ENCODE data around the gene NUCKS1.
A peak's percentile ranks its signal among the peaks of the same experiment; 100 is the strongest.

Gene NUCKS1

DNA sequence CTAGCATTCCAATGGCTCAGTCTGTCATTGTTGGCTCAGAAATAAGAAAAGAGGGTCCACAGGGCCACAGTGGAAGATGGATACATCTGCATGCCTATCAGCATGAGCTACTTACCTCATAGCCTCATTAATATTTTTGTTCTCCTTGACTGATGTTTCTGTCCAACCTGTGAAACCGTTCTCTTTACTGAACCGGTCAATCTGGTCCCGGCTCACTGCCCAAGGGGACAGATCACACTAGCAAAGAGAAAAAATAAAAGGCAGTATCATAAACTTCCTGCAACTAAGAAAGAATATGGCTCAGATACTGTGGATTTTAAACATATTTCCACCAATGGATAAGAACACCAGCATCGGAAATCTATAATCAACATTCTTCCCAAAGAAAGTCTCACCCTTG is 20.6 kb upstream of the NUCKS1 start:
- no peak for DNase-seq (ENCODE audit: low read depth)

DNA sequence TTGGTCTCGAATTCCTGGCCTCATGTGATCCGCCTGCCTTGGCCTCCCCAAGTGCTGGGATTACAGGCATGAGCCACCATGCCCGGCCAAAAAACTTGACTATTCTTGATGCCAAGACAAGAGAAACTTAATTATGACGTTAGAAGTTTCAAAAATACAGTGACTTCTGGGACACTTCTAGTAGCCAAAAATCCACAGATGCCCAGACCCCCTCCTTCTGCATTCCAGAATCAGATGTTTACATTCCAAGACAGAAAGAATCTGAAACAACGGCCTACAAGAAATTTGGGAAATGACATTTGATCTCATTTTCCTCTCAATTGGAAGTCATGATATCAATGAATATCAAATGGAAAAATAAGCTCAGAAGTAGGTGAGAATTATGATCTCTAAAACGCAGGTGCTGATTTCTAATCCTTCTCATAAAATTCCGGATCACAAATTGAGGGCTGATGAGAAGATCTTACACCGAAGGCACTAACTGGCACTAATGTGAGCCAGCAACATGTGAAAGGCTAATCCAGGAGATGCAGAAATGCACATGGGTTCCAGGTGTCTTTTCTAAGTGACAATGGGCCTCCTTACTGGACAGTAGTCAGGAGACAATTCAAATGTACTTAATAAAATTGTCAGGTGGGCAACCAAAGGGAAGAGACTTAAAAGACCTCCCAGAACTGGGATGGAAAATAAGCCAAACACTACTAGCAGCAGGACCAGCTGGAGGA is 19.8 kb upstream of the NUCKS1 start:
- DNase-seq (ENCODE audit: low read depth) = no peak

DNA sequence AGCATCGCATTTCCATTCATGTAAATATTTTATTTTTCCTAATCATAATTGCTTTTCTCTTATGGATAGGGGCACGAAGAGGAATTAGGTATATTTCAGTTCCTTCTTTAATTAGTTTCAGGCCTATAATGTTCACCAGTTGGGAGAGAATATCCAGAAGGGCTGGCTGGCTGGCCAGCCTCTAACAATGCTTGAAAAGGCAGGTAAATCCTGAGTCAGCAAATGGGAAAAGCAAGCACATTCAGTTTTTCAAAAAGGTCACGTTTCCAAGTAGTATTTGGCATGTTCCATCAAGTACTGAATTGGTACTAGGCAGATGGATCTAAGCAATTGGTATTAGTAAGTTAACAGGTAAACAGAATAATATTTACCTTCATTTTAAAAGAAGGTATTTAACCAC is 17.3 kb upstream of the NUCKS1 start:
- no peak for DNase-seq (ENCODE audit: low read depth)

DNA sequence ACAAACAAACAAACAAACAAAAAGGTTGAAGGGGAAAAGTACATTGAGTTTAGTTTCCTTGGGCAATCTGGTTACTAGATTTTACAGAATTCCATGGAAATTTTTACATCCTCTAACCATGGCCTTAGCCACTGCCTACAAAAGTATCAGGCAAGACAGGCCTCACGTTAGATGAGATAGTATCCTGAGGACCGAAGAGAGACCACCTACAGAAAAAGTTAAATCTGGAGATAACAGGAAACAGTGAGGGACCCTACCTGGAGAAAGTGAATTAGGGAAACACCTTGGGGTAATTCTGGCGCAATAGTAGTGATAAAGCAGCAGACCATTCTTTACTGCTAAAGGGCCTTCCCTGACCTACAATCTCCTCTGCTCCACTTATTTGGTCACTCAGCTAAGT is 16.6 kb upstream of the NUCKS1 start:
- no peak for DNase-seq (ENCODE audit: low read depth)

DNA sequence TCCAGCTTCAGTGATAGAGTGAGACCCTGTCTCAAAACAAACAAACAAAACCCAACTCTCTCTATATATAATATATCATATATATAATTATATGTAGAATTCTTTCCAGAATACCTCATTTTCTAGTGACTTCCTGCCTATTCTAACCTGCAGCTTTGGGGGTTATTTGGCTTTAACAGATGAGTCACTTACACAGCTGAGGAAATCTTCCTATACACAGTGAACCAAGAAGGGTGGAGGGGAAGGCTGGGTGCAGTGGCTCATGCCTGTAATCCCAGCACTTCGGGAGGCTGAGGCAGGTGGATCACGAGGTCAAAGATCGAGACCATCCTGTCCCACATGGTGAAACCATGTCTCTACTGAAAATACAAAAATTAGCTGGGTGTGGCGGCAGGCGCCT is 16.1 kb upstream of the NUCKS1 start:
- DNase-seq (ENCODE audit: low read depth) = no peak

DNA sequence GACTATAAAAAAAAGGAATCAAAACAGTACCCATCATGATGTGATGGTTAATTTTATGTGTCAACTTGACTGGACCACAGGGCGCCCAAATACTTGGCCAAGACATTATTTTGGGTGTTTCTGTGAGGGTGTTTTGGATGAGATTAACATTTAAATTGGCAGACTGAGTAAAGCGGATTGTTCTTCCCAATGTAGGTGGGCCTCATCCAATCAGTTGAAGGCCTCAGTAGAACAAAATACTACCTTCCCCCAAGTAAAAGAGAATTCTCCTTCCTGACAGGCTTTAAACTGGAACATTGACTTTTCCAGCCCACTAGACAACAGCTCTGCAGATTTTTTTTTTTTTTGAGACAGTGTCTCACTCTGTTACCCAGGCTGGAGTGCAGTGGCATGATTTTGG is 14.6 kb upstream of the NUCKS1 start:
- no peak for DNase-seq (ENCODE audit: low read depth)

DNA sequence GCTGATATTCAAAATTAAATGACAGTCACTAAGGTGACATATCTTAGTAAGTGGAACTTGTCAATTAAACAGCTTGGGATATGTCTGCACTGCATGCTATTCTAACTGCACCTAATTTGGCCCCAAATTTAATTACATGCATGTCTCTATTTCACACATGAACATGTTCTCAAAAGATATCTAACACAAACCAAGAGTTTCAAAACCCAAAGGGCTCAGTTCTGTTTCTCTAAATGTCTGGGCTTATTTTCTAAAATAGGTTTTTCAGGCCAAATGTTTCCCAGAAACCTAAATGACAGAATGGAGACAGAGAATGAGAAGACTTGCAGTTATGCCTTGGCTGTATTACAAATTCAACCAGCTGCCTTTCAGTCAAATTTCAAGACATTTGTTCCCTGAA is 14.0 kb upstream of the NUCKS1 start:
- no peak for DNase-seq (ENCODE audit: low read depth)

DNA sequence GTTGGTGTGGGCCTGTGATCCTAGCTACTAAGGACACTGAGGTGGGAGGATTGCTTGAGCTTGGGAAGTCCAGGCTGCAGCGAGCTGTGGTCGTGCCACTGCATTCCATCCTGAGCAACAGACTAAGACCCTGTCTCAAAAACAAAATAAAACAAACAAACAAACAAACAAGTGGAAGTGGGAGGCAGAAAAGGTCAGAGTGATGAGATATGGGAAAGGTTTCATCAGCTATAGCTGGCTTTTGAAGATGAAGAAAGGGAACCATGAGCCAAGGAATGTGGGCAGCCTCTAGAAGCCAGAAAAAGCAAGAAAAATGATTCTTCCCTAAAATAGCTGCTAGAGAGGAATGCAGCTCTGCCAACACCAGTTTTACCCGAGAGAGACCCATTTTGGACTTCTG is 10.6 kb upstream of the NUCKS1 start:
- no peak for DNase-seq (ENCODE audit: low read depth)

DNA sequence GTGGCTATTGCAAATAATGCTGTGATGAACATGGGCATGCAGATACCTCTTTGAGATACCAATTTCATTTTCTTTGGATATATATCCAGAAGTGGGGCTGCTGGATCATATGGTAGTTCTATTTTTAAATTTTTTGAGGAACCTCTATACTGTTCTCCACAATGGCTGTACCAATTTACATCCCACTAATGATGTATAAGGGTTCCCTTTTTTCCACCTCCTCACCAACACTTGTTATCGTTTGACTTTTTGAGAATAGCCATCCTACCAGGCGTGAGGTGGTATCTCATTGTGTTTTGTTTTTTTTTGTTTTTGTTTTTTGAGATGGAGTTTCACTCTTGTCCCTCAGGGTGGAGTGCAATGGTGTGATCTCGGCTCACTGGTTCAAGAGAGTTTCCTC is 6.6 kb upstream of the NUCKS1 start:
- no peak for DNase-seq (ENCODE audit: low read depth)

DNA sequence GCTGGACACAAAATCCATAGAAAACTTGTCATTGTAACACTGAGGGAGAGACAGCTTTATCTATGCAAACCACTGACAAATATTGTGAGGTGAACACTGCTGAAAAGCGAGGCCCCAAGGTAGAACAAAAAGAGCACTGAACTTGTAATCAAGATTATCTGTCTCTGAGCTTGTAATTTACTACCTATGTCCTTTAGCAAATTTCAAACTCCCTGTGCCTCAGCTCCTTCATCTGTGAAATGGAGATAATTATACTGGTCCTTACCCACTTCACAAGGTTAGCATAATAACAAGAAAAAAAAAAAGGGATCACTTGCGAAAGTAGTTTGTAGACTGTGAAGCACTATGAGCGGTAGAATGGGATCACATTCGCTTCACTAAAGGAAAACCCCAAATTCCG is 4.9 kb upstream of the NUCKS1 start:
- DNase-seq (ENCODE audit: low read depth) = no peak

DNA sequence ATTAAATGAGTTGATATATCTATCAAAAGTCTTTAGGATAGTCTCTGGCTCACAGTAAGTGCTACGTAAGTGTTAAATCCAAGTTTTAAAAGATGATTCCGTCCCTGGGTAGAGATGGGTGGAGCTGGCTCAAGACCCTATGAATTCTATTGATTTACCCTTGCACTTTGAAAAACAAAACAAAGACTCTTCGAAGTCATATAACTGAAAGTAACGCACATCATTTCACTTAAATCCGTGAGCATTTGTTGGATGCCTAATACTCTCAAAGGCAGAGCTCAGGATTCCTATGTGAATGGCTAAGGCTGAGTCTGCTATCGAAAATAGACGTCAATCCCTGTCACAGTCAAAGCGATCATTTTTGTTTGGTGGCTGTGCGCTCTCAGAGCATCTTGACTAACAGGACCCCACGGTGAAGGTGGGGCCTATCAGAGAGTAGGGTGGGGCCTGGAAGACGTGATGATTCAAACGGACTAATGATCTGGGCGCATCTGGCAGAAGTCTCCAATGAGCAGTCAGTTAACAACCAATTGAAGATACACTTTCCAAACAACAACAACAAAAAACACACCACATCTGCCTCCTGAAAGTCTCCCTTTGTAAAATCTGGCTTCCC is 1.2 kb upstream of the NUCKS1 start:
- DNase-seq (ENCODE audit: low read depth) = no peak

DNA sequence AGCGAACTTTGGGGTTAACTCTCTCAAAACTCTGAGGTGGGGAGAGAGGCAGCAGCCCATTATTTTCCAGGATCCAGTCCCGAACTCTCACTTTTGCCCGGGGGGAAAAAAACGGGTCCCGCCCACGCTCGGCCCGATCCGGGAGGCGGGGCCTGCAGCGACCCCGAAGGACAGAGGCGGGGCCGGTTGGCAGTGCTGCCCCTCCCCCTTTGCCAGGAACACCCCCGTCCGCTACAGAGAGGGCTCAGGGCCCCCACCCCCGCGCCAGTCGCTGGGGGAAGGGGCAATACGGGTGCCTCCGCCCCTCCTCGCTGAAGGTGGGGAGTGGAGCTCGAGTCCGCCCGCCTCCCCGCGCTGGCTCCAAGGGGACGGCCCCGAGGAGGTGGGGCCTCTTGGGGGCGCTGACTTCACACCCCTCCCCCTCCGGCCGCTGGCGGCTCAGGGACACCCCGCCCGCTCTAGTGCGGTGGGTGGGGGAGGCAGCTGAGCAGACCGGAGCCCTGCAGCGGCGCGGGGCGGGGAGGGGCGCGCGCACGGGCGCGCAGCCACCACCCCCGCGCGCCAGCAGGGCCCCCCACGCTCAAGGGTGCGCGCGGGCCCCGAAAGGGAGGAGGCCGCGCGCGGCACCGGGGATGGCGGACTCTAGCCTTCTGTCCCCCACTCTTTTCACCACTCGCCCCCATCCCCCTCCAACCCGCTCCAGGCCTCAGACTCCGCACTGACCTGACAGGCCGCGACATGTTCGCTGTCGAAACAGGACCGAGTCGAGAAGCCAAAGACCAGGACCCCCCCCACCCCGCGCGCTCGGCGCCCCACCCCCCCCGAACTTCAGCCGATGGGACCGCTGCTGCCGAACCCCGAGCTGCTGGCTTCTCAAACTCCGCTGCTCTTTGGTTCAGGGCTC is 496 bp downstream of the NUCKS1 start:
- peak; percentile 84 for DNase-seq (ENCODE audit: low read depth)

DNA sequence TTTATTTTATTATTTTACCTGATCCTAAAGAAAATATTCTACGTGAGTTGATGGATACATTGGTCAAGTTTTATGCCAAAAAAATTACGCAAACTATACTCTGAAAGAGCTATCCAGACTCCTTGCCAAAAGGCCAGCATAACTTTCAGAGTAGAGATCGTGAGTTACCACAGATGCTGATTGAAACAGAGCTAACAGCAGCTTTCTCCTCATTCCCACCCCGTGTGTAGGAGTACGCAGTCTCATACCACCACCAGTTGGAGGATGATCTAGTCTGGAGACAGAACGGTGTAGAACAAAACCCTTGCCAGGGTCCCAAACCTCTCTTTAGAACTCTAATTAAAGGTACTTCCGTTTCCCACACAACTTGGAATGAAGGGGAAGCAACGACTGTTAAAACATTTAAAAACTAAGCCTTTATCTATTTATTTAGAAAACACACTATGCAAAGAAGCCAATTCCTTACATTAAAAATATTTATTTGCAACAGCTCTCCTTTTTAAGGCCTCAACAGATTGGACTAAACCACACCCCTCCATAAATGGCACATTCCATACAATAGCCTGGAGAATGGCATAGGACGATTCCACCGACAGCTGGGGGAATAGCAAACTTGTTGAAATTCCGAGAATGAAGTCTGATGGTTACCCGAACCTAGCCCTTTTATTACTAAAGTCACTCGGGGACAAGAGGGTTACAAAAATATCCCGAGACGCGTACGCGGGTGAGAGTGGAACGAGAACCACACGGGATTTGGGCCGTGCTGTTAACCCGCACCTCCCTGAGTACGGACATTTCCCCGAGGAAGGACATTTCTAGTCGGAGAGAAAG is 1.4 kb downstream of the NUCKS1 start:
- DNase-seq (ENCODE audit: low read depth) = no peak

DNA sequence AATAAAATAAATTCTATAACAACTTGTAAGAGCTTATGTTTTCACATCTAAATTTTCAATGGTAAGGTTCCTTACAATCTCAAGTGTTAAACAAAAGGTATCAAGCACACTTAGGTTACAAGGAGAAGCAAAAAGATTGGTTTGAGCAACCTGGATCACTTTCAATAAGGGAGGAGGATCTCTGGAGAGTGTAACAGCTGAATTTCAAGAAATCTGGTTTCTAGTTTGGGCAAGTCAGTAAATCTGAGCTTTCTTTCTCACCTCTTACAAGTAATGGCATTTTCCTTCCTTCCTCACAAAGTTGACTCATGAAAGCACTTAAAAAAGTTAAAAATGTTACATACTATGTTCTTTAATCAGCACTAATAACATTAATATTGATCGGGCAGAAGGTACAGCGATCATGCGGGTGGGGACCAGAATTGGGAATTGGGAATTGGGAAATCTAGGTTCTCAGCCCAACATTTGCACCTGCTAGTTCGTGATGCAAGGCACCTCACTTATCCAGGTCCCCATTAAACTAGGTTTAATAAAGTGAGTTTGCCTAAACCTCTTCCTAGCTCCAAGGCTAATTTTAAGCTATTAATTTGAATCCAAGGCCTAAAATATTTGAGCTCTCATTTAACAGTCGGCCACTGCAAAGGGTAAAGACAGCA is 3.1 kb downstream of the NUCKS1 start:
- DNase-seq (ENCODE audit: low read depth) = no peak

DNA sequence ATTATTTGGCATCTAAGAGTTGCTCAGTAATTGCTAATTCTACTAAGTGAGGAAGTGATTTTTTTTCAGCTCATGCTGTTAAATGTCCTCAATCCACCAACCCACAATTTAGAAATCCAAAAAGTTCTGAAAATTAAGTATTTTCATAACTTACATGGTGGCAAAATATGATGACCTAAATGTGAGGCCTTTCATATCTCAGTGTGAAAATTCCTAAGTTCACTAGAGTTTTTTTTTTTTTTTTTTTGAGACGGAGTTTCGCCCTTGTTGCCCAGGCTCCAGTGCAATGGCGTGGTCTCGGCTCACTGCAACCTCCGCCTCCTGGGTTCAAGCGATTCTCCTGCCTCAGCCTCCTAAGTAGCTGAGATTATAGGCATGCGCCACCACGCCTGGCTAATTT is 5.6 kb downstream of the NUCKS1 start:
- no peak for DNase-seq (ENCODE audit: low read depth)

DNA sequence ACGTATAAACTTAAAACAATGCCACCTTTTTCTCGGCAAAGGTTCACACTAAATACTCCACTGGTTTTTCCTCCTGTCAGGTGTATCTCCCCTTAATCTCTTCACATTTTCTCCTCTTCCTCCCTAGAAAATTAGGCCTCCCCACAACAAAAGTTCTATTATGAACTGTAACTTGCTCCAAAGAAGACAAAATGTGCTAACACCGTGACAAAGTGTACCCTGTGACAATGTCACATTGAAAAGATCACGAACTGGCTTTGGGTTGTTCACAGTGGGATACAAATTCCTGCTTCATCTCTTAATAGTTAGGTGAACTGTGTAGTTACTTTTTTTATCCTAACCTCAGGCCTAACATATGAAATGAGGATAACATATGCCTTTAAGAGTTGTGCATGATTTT is 6.0 kb downstream of the NUCKS1 start:
- DNase-seq (ENCODE audit: low read depth) = no peak

DNA sequence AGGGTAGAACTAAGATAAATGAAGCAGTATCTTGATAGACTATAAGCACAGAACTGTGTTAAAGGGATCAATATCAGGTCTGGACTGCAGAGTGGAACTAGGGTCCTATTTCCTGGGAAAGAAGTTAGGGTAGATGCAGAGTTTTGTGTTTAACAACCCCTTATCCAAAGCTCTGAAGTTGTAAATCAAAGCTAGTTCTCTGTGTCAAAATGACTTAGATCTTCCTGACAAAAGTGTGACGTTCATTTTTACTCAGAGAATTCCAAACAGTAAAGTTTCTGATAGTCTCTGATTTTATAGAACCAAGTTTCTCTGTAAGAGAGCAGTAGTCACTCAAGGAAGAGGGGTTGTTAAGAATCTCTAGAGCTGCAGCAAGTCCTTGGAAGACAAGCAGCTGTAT is 8.3 kb downstream of the NUCKS1 start:
- no peak for DNase-seq (ENCODE audit: low read depth)

DNA sequence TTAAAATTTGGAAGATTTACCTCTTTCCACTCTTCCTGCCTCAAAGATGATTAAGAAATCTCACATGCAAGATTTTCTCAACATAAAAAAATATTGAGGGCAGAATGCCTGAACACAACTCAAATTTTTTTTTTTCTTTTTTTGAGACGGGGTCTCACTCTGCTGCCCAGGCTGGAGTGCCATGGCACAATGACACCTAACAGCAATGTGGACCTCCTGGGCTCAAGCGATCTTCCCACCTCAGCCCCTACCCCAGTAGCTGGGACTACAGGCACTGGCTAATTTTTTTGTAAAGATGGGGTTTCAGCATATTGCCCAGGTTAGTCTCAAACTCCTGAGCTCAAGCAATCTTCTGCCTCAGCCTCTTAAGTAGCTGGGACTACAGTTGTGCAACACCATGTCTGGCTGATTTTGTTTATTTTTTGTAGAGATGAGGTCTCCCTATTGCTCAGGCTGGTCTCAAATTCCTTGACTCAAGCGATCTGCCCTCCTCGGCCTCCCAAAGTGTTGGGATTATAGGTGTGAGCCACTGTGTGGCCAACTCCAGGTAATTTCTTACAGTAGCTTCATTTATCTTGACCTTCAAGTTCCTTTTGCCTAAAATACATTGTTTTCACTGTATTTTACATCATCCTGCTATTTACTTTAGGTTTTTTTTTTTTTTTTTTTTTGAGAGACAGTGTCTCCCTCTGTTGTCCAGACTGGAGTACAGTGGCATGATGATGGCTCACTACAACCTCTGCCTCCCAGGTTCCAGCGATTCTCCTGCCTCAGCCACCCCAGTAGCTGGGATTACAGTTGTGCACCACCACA is 10.4 kb downstream of the NUCKS1 start:
- DNase-seq (ENCODE audit: low read depth) = no peak

DNA sequence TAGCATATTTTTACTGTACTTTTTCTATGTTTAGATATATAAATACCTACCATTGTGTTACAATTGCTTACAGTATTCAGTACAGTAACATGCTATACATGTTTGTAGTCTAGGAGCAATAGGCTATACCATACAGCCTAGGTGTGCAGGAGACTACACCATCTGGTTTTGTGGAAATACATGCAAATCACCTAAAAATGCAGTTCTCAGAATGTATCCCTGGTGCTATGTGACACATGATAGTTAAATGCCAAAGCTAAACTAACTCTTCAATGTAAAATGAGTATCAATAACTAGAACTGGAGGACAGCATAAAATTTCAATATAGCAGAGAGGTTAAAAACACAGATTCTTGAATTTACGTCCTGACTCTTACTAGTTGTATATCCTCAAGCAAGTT is 14.8 kb downstream of the NUCKS1 start:
- no peak for DNase-seq (ENCODE audit: low read depth)

DNA sequence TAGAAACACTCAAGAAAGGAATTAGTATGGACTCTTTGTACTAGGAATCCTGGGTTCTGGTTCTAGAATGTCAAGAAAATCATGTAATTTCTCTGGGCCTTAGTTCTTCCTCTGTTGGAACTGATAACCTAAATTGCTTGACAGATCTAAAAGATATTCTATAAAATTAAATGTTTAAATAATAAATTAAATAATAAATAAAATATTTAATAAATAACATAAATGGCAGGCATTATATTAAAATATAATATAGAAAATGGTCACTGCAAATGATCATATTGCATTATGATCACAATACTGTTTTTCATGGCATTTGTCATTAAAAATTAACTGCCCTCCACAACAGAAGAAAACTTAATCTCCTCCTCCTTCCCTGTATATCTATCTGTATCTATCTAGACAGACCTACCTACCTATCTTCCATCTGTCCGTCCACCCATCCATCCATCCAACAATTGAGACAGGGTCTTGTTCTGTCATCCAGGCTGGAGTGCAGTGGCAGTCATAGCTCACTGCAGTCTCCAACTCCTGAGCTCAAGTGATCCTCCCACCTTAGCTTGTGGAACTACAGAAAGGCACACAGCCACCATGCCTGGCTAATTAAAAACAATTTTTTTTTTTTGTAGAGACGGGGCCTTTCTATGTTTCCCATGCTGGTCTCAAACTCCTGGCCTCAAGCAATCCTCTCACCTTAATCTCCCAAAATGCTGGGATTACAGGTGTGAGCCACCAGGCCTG is 16.4 kb downstream of the NUCKS1 start:
- DNase-seq (ENCODE audit: low read depth) = no peak
